ENCODE measurements around the gene XYLT1.

XYLT1 gene

DNA sequence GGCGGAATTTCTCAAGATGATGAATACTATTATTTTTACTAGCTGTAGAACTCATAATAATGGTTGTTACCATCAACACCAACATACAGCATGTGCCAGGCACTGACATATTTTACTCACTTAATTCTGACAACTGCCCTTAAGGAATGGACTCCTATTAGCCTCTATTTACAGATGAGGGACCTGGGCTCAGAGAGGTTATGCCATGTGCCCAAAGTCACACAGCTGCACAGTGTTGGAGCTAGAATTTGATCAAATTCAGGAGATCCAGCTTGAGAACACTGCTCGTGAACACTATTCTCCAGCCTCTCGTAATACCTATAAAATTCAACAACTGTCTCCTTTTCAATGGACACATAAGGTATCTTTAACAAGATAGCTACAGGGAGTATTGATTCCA is 97.2 kb downstream of the XYLT1 start:
- Histone ChIP-seq H3K27me3 (ENCODE audit: control insufficient read depth, low read length) (no peaks in the 10 kb centered on the region), H3F3A (ENCODE audit: control insufficient read depth, insufficient read depth) (peaks cover 6% of the 10 kb centered on the region), H3K9me2 (replicated peaks; ENCODE audit: control insufficient read depth, low read length) (no peaks in the 10 kb centered on the region), H3K36me3 (ENCODE audit: control insufficient read depth, low read length) (no peaks in the 10 kb centered on the region), H3K4me3 (ENCODE audit: low read length) (no peak overlapping the region), H4K20me1 (ENCODE audit: control insufficient read depth, insufficient read depth, low read depth, low read length) (0 out of 2 replicates have a peak, but pooled peaks cover 9% of the 10 kb centered on the region), H3K9me3 (ENCODE audit: control insufficient read depth, insufficient read depth, low read length) (no peaks in the 10 kb centered on the region), H3K4me2 (ENCODE audit: low read length) (no peak overlapping the region), H3K79me2 (ENCODE audit: control insufficient read depth, low read length) (peaks cover 29% of the 10 kb centered on the region), H3K27ac (ENCODE audit: low read depth, low read length) (no peak overlapping the region), H3K4me1 (ENCODE audit: control insufficient read depth, low read length) (peaks cover 57% of the 10 kb centered on the region)
- TF ChIP-seq, protein P1, sequence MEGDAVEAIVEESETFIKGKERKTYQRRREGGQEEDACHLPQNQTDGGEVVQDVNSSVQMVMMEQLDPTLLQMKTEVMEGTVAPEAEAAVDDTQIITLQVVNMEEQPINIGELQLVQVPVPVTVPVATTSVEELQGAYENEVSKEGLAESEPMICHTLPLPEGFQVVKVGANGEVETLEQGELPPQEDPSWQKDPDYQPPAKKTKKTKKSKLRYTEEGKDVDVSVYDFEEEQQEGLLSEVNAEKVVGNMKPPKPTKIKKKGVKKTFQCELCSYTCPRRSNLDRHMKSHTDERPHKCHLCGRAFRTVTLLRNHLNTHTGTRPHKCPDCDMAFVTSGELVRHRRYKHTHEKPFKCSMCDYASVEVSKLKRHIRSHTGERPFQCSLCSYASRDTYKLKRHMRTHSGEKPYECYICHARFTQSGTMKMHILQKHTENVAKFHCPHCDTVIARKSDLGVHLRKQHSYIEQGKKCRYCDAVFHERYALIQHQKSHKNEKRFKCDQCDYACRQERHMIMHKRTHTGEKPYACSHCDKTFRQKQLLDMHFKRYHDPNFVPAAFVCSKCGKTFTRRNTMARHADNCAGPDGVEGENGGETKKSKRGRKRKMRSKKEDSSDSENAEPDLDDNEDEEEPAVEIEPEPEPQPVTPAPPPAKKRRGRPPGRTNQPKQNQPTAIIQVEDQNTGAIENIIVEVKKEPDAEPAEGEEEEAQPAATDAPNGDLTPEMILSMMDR (IDR thresholded peaks at IDR 0.05; ENCODE audit: low read depth, low read length, poor library complexity, severe bottlenecking), result no peak
- no peak for TF ChIP-seq EZH2phosphoT487 (IDR thresholded peaks at IDR 0.05; ENCODE audit: borderline replicate concordance, low read length)

DNA sequence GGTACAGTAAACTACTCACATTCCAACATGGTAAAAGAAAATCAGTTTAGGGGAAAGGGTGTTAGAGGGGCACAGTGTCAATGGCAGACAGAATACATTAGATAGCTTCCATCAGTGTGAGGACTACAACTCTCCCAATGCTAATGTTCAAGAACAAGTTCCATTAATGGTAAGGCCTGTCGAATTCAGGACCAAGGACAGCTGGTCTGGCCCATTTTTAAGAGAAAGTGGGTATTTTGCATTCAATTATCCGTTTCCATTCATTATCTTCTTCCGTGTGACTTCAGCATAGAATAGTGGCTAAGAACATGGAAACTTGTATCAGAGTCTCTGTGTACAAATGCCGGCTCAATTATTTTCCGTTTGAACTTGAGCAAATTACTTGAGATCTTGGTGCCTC is 98.4 kb downstream of the XYLT1 start:
- no peak overlapping the region for H3K4me3 ChIP-seq (ENCODE audit: low read length)
- peaks cover 6% of the 10 kb centered on the region for H3F3A ChIP-seq (ENCODE audit: control insufficient read depth, insufficient read depth)
- H3K9me2 ChIP-seq (replicated peaks; ENCODE audit: control insufficient read depth, low read length), result no peaks in the 10 kb centered on the region
- 0 out of 2 replicates have a peak, but pooled peaks cover 6% of the 10 kb centered on the region for H4K20me1 ChIP-seq (ENCODE audit: control insufficient read depth, insufficient read depth, low read depth, low read length)
- no peak overlapping the region for H3K4me2 ChIP-seq (ENCODE audit: low read length)
- no peaks in the 10 kb centered on the region for H3K27me3 ChIP-seq (ENCODE audit: control insufficient read depth, low read length)
- H3K9me3 ChIP-seq (ENCODE audit: control insufficient read depth, insufficient read depth, low read length), result no peaks in the 10 kb centered on the region
- no peak overlapping the region for H3K27ac ChIP-seq (ENCODE audit: low read depth, low read length)
- no peaks in the 10 kb centered on the region for H3K36me3 ChIP-seq (ENCODE audit: control insufficient read depth, low read length)
- H3K4me1 ChIP-seq (ENCODE audit: control insufficient read depth, low read length), result peaks cover 57% of the 10 kb centered on the region
- no peak for TF ChIP-seq EZH2phosphoT487 (IDR thresholded peaks at IDR 0.05; ENCODE audit: borderline replicate concordance, low read length)
- TF ChIP-seq, protein P1 (IDR thresholded peaks at IDR 0.05; ENCODE audit: low read depth, low read length, poor library complexity, severe bottlenecking), result no peak
- H3K79me2 ChIP-seq (ENCODE audit: control insufficient read depth, low read length), result peaks cover 35% of the 10 kb centered on the region

DNA sequence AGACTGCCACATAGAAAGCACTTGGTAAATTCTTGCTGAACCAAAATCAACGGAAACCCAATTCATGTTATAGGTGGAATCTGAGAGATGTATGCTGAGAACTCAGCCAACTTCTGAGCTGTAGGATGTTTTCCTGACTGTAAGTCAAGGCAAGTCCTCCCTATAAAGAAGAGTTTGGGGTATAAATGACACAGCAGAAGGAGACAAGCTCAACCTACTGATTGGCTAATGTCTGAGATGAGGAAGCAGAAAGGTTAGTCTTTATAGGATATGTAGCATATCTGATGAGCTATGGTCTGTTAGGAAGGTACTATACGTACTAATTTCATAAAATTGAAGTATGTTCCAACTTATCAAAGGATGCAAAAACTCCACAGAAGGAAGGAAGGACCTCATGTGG is 99.5 kb downstream of the XYLT1 start:
- Histone ChIP-seq H3K4me2 (ENCODE audit: low read length) (peak overlapping the region; percentile 10; the same call in 1 of the 2 replicates), H3K79me2 (ENCODE audit: control insufficient read depth, low read length) (peaks cover 39% of the 10 kb centered on the region), H3K36me3 (ENCODE audit: control insufficient read depth, low read length) (no peaks in the 10 kb centered on the region), H3K4me1 (ENCODE audit: control insufficient read depth, low read length) (peaks cover 63% of the 10 kb centered on the region), H3K4me3 (ENCODE audit: low read length) (no peak overlapping the region), H3K9me3 (ENCODE audit: control insufficient read depth, insufficient read depth, low read length) (no peaks in the 10 kb centered on the region), H3K9me2 (replicated peaks; ENCODE audit: control insufficient read depth, low read length) (no peaks in the 10 kb centered on the region), H4K20me1 (ENCODE audit: control insufficient read depth, insufficient read depth, low read depth, low read length) (0 out of 2 replicates have a peak, but pooled peaks cover 3% of the 10 kb centered on the region), H3F3A (ENCODE audit: control insufficient read depth, insufficient read depth) (peaks cover 6% of the 10 kb centered on the region), H3K27me3 (ENCODE audit: control insufficient read depth, low read length) (no peaks in the 10 kb centered on the region), H3K27ac (ENCODE audit: low read depth, low read length) (0 out of 2 replicates have a peak overlapping the region, but pooled peaks have one; percentile 1)
- TF ChIP-seq, protein P1 (IDR thresholded peaks at IDR 0.05; ENCODE audit: low read depth, low read length, poor library complexity, severe bottlenecking), result no peak
- TF ChIP-seq EZH2phosphoT487 (IDR thresholded peaks at IDR 0.05; ENCODE audit: borderline replicate concordance, low read length), result no peak

Data from DOHH2 (cell line).